MG63 (cell line): Measurements from ENCODE around the gene GLRA3. TPM values are rescaled to one million over a fixed set of nuclear protein-coding genes. Genes with fewer than 3 reads are reported as not detected.
"Not testable (repeated sequence)": the region's sequence is repeated elsewhere in the genome, so short reads cannot be mapped to it uniquely, and the experiment has no call there.

Experiments used
- DNase-seq: peaks from one replicate; pipeline ENCODE4 v3.0.0-alpha.2; 2020
- H3K27me3 ChIP-seq: fragments of 250-450 bp; sonication (Bioruptor Pico); 2 replicates; pipeline ENCODE4 v1.5.1; 2020; ENCODE audit warnings: mild to moderate bottlenecking, moderate library complexity
- H3K36me3 ChIP-seq: fragments of 250-450 bp; sonication (Bioruptor Pico); 2 replicates; pipeline ENCODE4 v1.5.1; 2020; ENCODE audit warnings: mild to moderate bottlenecking, moderate library complexity
- H3K4me3 ChIP-seq: fragments of 250-450 bp; sonication (Bioruptor Pico); 2 replicates; pipeline ENCODE4 v1.5.1; 2020; ENCODE audit warnings: mild to moderate bottlenecking, moderate library complexity
- H3K9me3 ChIP-seq: fragments of 250-450 bp; sonication (Bioruptor Pico); 2 replicates; pipeline ENCODE4 v1.5.1; 2020; ENCODE audit warnings: mild to moderate bottlenecking, moderate library complexity
- total RNA-seq: library from RNA; depleted of rRNA; stranded (reverse); fragments of >200 nt; shearing (Covaris generic); gene quantifications from 2 replicates; pipeline ENCODE4 v1.2.3, GENCODE V29; 2014; ENCODE audit warnings: low replicate concordance

The GLRA3 gene
- total RNA-seq, 1 experiment from 2014 or later = not detected

GRCh38 chr4:174835536-174835935 is 6.5 kb upstream of the GLRA3 start:
- no peak for DNase-seq
- Histone ChIP-seq H3K36me3 (no peaks in the 10 kb centered on the region), H3K4me3 (no peak overlapping the region), H3K9me3 (no peaks in the 10 kb centered on the region), H3K27me3 (peaks cover 3% of the 10 kb centered on the region; the same call in 1 of the 2 replicates)

- H3K4me3 ChIP-seq = no peak overlapping the region
- H3K36me3 ChIP-seq = no peaks in the 10 kb centered on the region
- peaks cover 3% of the 10 kb centered on the region; the same call in 1 of the 2 replicates for H3K27me3 ChIP-seq
- H3K9me3 ChIP-seq = no peaks in the 10 kb centered on the region
- no peak for DNase-seq
These were observed 5.4 kb upstream of the GLRA3 start for GRCh38 chr4:174834477-174834876.

DNA sequence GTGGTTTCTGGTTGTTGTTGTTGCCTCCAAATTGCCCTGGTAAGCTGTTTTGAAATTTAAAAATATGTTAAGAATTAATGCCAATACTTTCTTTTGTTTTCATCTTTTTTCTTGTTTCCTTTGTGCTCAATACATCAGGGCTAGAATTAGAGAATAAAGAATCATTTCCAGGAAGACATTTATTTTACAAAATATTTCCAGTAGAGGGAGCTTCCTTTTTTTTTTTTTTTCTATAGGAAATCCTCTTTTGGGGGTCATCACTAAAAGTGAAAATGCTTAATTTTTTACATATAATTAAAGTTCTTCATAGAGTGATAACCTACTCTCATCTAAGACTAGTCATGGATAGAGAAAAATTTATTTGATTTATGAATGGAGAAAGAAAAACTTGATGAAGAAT is 2.4 kb downstream of the GLRA3 start:
- DNase-seq = no peak
- H3K4me3 ChIP-seq = no peak overlapping the region
- H3K27me3 ChIP-seq = peaks cover 2% of the 10 kb centered on the region; the same call in 1 of the 2 replicates
- no peaks in the 10 kb centered on the region for H3K9me3 ChIP-seq
- no peaks in the 10 kb centered on the region for H3K36me3 ChIP-seq

GRCh38 chr4:174815282-174815681 is 13.8 kb downstream of the GLRA3 start:
- no peaks in the 10 kb centered on the region for H3K36me3 ChIP-seq
- no peak for DNase-seq
- 0 out of 2 replicates have a peak, but pooled peaks cover 2% of the 10 kb centered on the region for H3K27me3 ChIP-seq
- no peaks in the 10 kb centered on the region; the same call in 1 of the 2 replicates for H3K9me3 ChIP-seq
- H3K4me3 ChIP-seq = no peak overlapping the region

DNA sequence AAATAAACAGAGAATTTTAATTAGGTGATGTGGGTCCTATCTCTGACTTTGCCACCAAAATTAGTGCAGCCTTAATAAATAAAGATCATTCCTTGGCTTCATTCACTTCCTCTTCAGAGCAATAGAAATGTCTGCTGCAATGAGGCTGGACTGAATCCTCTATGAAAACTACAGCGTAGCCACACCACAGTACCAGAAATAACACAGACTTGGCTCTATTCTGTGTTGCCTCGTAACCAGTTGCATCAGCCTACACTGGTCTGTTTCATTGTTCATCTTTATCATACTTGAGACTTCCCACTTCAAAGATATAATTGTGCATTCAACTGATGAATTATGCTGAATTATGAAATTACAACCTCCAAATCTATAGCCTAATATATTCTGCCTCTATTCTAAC is 15.8 kb downstream of the GLRA3 start:
- Histone ChIP-seq H3K9me3 (no peaks in the 10 kb centered on the region; the same call in 1 of the 2 replicates), H3K27me3 (no peaks in the 10 kb centered on the region), H3K36me3 (no peaks in the 10 kb centered on the region), H3K4me3 (no peak overlapping the region)
- no peak for DNase-seq

DNA sequence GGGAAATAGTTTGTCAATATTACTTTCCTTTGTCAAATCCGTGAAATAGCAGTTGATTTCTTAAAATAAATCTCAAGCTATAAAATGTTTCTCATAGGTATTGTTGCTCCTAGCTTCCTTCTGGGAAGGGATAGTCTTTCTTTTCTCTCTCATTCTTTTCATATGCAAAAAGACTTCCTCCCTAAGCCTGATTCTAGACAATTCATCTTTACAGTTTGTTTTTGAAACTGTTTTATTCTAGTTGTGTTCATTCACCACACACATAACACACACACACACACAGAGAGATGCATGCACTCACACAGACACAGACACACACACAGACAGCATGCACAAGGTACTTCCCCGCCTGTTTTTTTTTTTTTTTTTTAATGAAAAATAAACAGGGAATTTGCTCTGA is 18.2 kb downstream of the GLRA3 start:
- no peaks in the 10 kb centered on the region; the same call in 1 of the 2 replicates for H3K9me3 ChIP-seq
- no peak overlapping the region for H3K4me3 ChIP-seq
- H3K27me3 ChIP-seq = no peaks in the 10 kb centered on the region
- H3K36me3 ChIP-seq = no peaks in the 10 kb centered on the region
- no peak for DNase-seq

DNA sequence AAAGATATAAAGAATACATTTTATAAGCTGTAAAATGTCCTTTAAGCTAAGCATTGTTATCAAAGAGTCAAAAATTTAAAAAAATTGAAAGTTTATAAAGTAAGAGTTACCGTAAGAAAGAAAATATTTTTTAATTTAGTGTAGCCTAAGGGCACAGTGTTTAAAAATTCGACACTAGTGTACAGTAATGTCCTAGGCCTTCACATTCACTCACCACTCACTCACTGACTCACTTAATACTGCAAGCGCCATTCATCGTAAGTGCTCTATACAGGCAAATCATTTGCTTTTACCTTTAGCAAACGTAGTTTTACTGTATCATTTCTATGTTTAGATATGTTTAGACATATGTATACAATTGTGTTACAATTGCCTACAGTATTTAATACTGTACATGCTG is 20.2 kb downstream of the GLRA3 start:
- H3K9me3 ChIP-seq = no peaks in the 10 kb centered on the region
- no peak overlapping the region for H3K4me3 ChIP-seq
- no peaks in the 10 kb centered on the region for H3K36me3 ChIP-seq
- H3K27me3 ChIP-seq = no peaks in the 10 kb centered on the region
- no peak for DNase-seq

- Histone ChIP-seq H3K9me3 (no peaks in the 10 kb centered on the region), H3K27me3 (no peaks in the 10 kb centered on the region), H3K36me3 (no peaks in the 10 kb centered on the region), H3K4me3 (no peak overlapping the region)
- no peak for DNase-seq
These were observed 20.9 kb downstream of the GLRA3 start for GRCh38 chr4:174808119-174808518.

DNA sequence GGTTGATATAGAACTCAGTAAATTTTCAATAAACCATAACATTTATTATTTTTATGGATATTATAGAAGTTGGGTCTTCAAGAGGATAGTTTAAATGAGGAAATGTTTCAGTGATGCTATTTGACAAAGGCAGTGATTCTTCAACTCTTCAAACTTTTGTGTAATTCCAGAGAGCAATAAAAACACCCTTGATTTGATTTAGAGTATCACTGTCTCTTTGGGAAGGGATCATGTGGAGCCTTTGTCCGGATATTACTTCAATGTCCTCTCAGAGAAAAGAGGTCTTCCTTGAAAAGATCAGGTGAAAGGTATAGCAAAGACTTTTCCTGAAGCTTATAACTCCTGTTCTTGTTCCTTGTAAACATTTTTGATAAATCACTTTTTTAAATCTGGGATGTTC is 23.3 kb downstream of the GLRA3 start:
- DNase-seq = no peak
- Histone ChIP-seq H3K27me3 (no peaks in the 10 kb centered on the region), H3K4me3 (no peak overlapping the region), H3K36me3 (no peaks in the 10 kb centered on the region), H3K9me3 (0 out of 2 replicates have a peak, but pooled peaks cover 3% of the 10 kb centered on the region)

GRCh38 chr4:174794543-174795094 is 34.4 kb downstream of the GLRA3 start:
- H3K4me3 ChIP-seq = no peak overlapping the region
- H3K36me3 ChIP-seq = no peaks in the 10 kb centered on the region
- no peaks in the 10 kb centered on the region for H3K27me3 ChIP-seq
- H3K9me3 ChIP-seq = no peaks in the 10 kb centered on the region
- no peak for DNase-seq

DNA sequence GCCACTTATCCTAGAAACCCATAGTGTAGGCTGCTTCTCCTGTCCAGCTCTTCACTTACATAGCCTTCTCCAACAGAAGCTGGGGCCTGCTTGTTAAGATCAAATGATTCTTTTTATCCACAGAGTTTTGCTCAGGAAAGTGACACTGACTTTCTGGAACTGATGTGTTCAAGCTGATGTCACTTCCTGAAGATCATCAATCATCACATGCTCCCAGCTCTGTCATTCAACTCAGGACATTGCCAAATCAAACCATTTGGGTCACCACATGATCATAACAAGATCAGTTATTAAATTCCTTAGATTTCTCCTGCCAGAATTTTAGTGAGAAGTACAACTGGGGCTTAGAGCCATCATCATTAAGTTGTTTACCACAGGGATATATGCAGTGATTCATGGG is 39.4 kb downstream of the GLRA3 start:
- Histone ChIP-seq H3K36me3 (no peaks in the 10 kb centered on the region), H3K27me3 (no peaks in the 10 kb centered on the region), H3K4me3 (no peak overlapping the region), H3K9me3 (no peaks in the 10 kb centered on the region)
- DNase-seq = no peak

- not testable (repeated sequence) for H3K4me3 ChIP-seq, H3K9me3 ChIP-seq, H3K36me3 ChIP-seq, H3K27me3 ChIP-seq, DNase-seq
These were observed 50.6 kb downstream of the GLRA3 start for GRCh38 chr4:174778274-174778986.

DNA sequence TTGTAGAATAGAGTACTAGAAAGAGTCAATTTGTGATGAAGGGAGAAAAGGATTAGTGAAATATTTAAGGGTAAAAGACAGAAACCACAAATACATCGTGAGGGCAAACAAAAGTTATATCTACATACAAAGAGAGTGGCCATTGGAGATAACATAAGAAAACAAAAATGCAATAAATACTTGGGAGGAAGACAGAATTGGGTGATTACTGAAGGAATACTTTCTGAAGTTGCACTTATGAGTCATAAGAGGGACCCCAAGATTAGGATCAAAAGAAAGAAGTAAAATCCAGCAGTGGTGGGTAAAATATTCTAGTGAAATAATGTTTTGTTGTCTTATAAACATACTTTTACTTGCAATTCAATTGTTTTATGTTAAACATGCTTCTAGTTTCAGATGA is 53.7 kb downstream of the GLRA3 start:
- Histone ChIP-seq H3K9me3 (no peaks in the 10 kb centered on the region), H3K4me3 (no peak overlapping the region), H3K27me3 (no peaks in the 10 kb centered on the region), H3K36me3 (no peaks in the 10 kb centered on the region)
- DNase-seq = no peak

DNA sequence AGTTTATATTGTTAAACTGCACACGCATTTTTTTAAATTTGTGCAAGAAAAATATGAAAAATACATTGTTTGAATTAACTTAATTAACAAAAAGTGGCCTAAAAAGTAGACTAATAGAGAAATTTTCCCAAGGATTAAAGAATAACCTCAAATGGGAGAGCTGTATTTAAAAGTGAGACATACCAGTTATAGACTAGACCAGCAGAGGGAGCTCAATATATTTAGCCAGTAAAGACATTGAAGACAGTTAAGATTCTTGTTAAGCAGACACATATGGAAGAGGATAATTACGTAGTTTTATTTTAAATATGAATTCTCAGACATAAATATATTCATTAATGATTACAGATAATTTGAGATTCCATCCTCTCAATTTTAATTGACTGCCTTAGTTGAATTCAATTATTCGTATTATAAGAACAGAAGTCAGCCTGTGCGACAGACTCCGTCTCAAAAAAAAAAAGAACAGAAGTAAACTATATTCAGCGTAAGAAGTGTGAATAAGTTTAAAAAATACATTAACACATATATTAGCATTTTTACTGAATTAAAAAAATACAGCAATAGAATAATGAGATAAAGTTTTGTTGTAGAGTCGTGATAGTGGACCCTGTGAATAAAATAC is 64.8 kb downstream of the GLRA3 start:
- Histone ChIP-seq H3K9me3 (no peaks in the 10 kb centered on the region), H3K27me3 (no peaks in the 10 kb centered on the region), H3K36me3 (no peaks in the 10 kb centered on the region), H3K4me3 (no peak overlapping the region)
- DNase-seq = no peak

- DNase-seq = no peak
- H3K36me3 ChIP-seq = no peaks in the 10 kb centered on the region
- H3K4me3 ChIP-seq = no peak overlapping the region
- H3K27me3 ChIP-seq = no peaks in the 10 kb centered on the region
- peaks cover 4% of the 10 kb centered on the region for H3K9me3 ChIP-seq
These were observed 65.5 kb downstream of the GLRA3 start for GRCh38 chr4:174763454-174764104.

- Histone ChIP-seq H3K4me3 (no peak overlapping the region), H3K9me3 (peaks cover 4% of the 10 kb centered on the region), H3K36me3 (no peaks in the 10 kb centered on the region), H3K27me3 (no peaks in the 10 kb centered on the region)
- no peak for DNase-seq
These were observed 67.6 kb downstream of the GLRA3 start for GRCh38 chr4:174761451-174761850.

GRCh38 chr4:174757736-174758135 is 71.3 kb downstream of the GLRA3 start:
- Histone ChIP-seq H3K4me3 (no peak overlapping the region), H3K36me3 (no peaks in the 10 kb centered on the region), H3K9me3 (peaks cover 4% of the 10 kb centered on the region), H3K27me3 (no peaks in the 10 kb centered on the region)
- DNase-seq = no peak
